Suprapubic skin (tissue), 4 donors: ENCODE measurements around the gene PRMT7.

Experiments
- CTCF ChIP-seq, 2 donors: fragments of 200-600 bp in 1 of 2; fragments of 450-650 bp in 1 of 2; sonication (generic) in 1 of 2; IDR thresholded peaks; one replicate each; pipeline ENCODE4 v1.5.1; 2016 to 2019; ENCODE audit warnings: antibody characterized with exemption in 2 of 2, mild to moderate bottlenecking in 1 of 2, moderate library complexity in 1 of 2
- EP300 ChIP-seq: sonication (generic); formaldehyde crosslinking; IDR thresholded peaks from one replicate; pipeline ENCODE4 v1.6.1; 2017; ENCODE audit warnings: antibody characterized with exemption
- POLR2A ChIP-seq, 2 donors: fragments of 450-650 bp; IDR thresholded peaks; one replicate each; pipeline ENCODE4 v1.6.1; 2017; ENCODE audit warnings: antibody characterized with exemption in 2 of 2, mild to moderate bottlenecking in 2 of 2, moderate library complexity in 2 of 2
- POLR2AphosphoS5 ChIP-seq, 3 donors: sonication (generic); formaldehyde crosslinking; IDR thresholded peaks; one replicate each; pipeline ENCODE4 v1.6.1; 2017; ENCODE audit warnings: antibody characterized with exemption in 3 of 3

- TF ChIP-seq CTCF (IDR thresholded peaks at IDR 0.05) (no peak), POLR2A (IDR thresholded peaks at IDR 0.05) (no peak), EP300 (no peak), POLR2AphosphoS5 (IDR thresholded peaks at IDR 0.05) (no peak)
Measured at GRCh38 chr16:68365167-68365817, 54.5 kb downstream of the PRMT7 start.
